Right lobe of liver (tissue), 6 donors: ENCODE results near the gene POLR1G. TPM values are rescaled to one million over a fixed set of nuclear protein-coding genes. Genes with fewer than 3 reads are reported as not detected.

Experiments
- ATAC-seq, 4 donors: fragments of 200-7000 bp; cut with Tn5 transposase; one replicate each; pipeline ENCODE4 v1.9.1; 2020; ENCODE audit warnings: mild to moderate bottlenecking in 4 of 4, moderate library complexity in 4 of 4
- DNase-seq, 3 donors: peaks; one replicate each; pipeline ENCODE4 v3.0.0-alpha.2; 2020
- H3K27ac ChIP-seq, 3 donors: fragments of 200-600 bp; one replicate each; pipeline ENCODE4 v1.8.0; 2022
- H3K27me3 ChIP-seq, 2 donors: fragments of 200-600 bp; one replicate each; pipeline ENCODE4 v1.8.0; 2022
- H3K36me3 ChIP-seq, 4 donors: fragments of 200-600 bp; sonication (generic) in 1 of 4; one replicate each; pipeline versions ENCODE4 v1.5.1 to v1.8.0; 2017 to 2022; ENCODE audit warnings: control low read depth in 1 of 4
- H3K4me1 ChIP-seq, 4 donors: fragments of 200-600 bp; sonication (generic) in 1 of 4; one replicate each; pipeline versions ENCODE4 v1.5.1 to v1.8.0; 2017 to 2022; ENCODE audit warnings: control low read depth in 1 of 4
- H3K4me3 ChIP-seq, 3 donors: fragments of 200-600 bp; one replicate each; pipeline ENCODE4 v1.8.0; 2022
- H3K9me3 ChIP-seq, 4 donors: fragments of 200-600 bp; sonication (generic) in 1 of 4; one replicate each; pipeline versions ENCODE4 v1.5.1 to v1.8.0; 2017 to 2022; ENCODE audit warnings: control low read depth in 1 of 4
- CTCF ChIP-seq, 4 donors: fragments of 200-600 bp in 3 of 4; fragments of 450-650 bp in 1 of 4; IDR thresholded peaks; one replicate each; pipeline versions ENCODE4 v1.5.1 to v1.8.0; 2016 to 2022; ENCODE audit warnings: antibody characterized with exemption in 4 of 4, mild to moderate bottlenecking in 2 of 4
- POLR2A ChIP-seq: fragments of 450-650 bp; IDR thresholded peaks from one replicate; pipeline ENCODE4 v1.6.1; 2017; ENCODE audit warnings: antibody characterized with exemption, mild to moderate bottlenecking
- WGBS: methylation state at CpG from one replicate; pipeline ENCODE4 v1.1.6; 2018; ENCODE audit warnings: low coverage, low lambda C conversion rate; ENCODE audit not compliant: insufficient coverage; ENCODE audit errors: missing lambda C conversion rate; 5-methylcytosine and 5-hydroxymethylcytosine counted together
- intact Hi-C, 2 donors: fragments of 100-400 bp; cut with DNase I; formaldehyde crosslinking; loops; one replicate each; pipeline versions ENCODE4 v1.11.2 to v1.14.1; 2022
- total RNA-seq, 6 experiments: library from RNA; depleted of rRNA in 2 of 6; stranded (reverse); fragments of >200 nt in 2 of 6; fragmentation: NEBNext Ultra II Directional in 3 of 6; extraction: Animal tissue kit (Norgen Biotek cat#: 25700) in 3 of 6; gene quantifications; one replicate each; pipeline versions ENCODE4 v1.1.0 to v1.2.4, GENCODE V29; 2016 to 2023
- donor health status: DM: no; HTN: yes; CAD: no.
- donor health status: DM: no; HTN: no; CAD: no.
- donor health status: DM: no; HTN: no; CAD: no.
- donor health status: DM: no; HTN: yes; CAD: no.
- donor health status: DM: no; HTN: yes; CAD: no.

POLR1G gene
- total RNA-seq, 6 experiments from 2014 or later = 1.3 to 4.5 (median 3.2) TPM

GRCh38 chr19:45442408-45442777, 35.9 kb downstream of the POLR1G start:
- Histone ChIP-seq H3K4me1 (peaks cover 0 to 13% (median 6%) of the 10 kb centered on the region in 4 donors), H3K27ac (peak overlapping the region in 1 of 3 donors; percentile 72), H3K36me3 (no peaks in the 10 kb centered on the region), H3K9me3 (no peaks in the 10 kb centered on the region), H3K4me3 (no peak overlapping the region), H3K27me3 (no peaks in the 10 kb centered on the region)
- WGBS = 50% methylated on average over 2 of the region's 2 CpGs
- DNase-seq = no peak
- TF ChIP-seq POLR2A = no peak
- ATAC-seq = no peak
- intact Hi-C loops = loop anchor here in 1 of 2 donors (5.0 kb wide), 1 partner anchor 35 kb away; no protein-coding TSS in a partner anchor

GRCh38 chr19:45442778-45443461, 36.5 kb downstream of the POLR1G start:
- TF ChIP-seq CTCF (IDR thresholded peaks at IDR 0.05) (no peak), POLR2A (no peak)
- H3K36me3 ChIP-seq = no peaks in the 10 kb centered on the region
- ATAC-seq (peak in 1 of 4 donors; percentile 3), DNase-seq (peak; percentile 49 to 67 (median 58))
- H3K4me1 ChIP-seq = peaks cover 0 to 13% (median 6%) of the 10 kb centered on the region in 4 donors
- H3K4me3 ChIP-seq = peak overlapping the region; percentile 35 to 46 (median 39)
- no peaks in the 10 kb centered on the region for H3K9me3 ChIP-seq
- intact Hi-C loops = loop anchor here in 1 of 2 donors (5.0 kb wide), 1 partner anchor 34 kb away; no protein-coding TSS in a partner anchor
- no peaks in the 10 kb centered on the region for H3K27me3 ChIP-seq
- 20% methylated on average over 10 of the region's 15 CpGs for WGBS
- H3K27ac ChIP-seq = peak overlapping the region; percentile 64 to 72 (median 65)

DNA sequence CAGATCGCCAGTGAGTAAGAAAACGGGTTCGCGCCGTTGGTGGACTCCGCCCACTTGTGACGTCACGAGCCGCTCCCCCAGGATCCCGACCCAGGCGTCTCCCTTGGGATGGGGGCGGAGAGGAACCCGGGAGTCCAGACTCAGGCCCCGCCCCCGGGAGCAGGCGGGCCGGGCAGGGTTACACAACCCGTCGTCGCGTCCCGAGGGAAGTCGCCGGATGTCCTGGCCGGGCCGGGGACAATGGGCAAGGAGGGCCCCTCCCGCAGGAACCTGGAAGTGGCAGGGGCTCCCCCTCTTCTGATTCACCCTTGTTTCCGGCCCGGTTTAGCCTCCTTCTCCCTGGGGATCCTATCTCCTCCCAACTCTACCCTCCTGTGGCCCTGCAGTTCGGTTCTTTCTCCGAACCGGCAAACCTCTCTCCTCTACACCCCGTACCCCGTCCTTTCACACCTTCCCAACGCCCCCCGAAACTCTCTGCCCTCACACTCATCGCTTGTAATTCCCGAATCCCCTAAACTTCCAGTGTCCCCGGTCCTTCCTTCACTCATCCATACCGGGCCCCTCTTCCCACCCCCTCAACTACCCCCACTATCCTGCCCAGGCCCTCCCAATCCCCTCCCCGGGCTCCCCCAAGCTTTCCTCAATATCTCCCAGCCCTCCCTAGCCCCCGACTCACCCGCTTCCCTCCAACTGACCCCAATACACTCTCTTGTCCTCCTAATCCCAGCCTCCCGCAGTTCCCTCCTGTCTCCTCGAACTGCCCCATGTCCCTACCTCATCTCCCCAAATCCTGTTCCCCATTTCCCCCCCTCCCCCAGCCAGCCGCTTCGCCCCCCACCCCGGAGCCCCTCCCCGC, 37.2 kb downstream of the POLR1G start:
- H3K9me3 ChIP-seq = no peaks in the 10 kb centered on the region
- 2% methylated on average over 20 of the region's 49 CpGs for WGBS
- intact Hi-C loops = loop anchor here in 1 of 2 donors (5.0 kb wide), 1 partner anchor 34 kb away; no protein-coding TSS in a partner anchor
- DNase-seq (peak; percentile 97 to 98 (median 98)), ATAC-seq (peak; percentile 84 to 89 (median 85))
- H3K27ac ChIP-seq = peak overlapping the region; percentile 64 to 72 (median 65)
- H3K36me3 ChIP-seq = no peaks in the 10 kb centered on the region
- no peaks in the 10 kb centered on the region for H3K27me3 ChIP-seq
- TF ChIP-seq POLR2A = peak; percentile 54
- no peak for TF ChIP-seq CTCF (IDR thresholded peaks at IDR 0.05)
- peak overlapping the region; percentile 35 to 46 (median 39) for H3K4me3 ChIP-seq
- peaks cover 0 to 13% (median 6%) of the 10 kb centered on the region in 4 donors for H3K4me1 ChIP-seq

DNA sequence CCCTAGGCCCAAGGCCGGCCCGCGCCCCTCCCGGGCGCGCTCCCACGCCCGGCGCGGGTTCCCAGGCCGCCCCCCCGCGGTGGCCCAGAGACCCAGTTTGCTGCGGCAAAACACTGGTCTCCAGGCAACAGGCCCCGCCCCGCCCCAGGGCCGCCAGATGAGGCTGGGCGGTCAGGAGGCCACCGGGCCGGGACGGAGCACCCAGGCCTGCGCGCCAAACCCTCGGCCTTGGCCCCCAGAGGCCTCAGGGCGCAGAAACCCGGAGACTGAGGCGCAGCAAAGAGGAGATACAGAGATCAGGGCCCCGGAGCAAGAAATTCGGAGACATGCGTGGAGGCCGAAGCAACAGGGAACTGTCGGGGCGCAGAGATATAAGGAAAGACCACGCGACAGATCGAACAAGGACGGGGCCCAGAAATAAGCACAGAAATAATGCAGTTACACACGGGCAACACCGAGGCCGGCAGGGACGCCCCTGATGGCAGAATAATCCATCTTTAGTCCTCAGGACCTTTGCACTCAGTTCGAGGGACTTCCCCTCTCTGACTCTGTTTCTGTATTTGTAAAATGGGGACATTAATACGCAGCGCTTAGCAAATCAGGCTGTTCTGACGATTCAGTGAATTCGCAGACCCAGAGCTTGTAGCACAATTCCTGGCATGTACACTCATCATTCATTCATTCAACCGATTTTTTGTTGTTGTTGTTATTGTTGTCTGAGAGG, 38.0 kb downstream of the POLR1G start:
- peak; percentile 73 to 84 (median 82) for ATAC-seq
- Histone ChIP-seq H3K36me3 (no peaks in the 10 kb centered on the region), H3K27ac (peak overlapping the region; percentile 64 to 72 (median 65)), H3K4me3 (peak overlapping the region; percentile 35 to 46 (median 39)), H3K27me3 (no peaks in the 10 kb centered on the region), H3K9me3 (no peaks in the 10 kb centered on the region), H3K4me1 (peaks cover 0 to 13% (median 6%) of the 10 kb centered on the region in 4 donors)
- intact Hi-C loops = loop anchor here in 1 of 2 donors (5.0 kb wide), 1 partner anchor 33 kb away; no protein-coding TSS in a partner anchor
- peak; percentile 96 to 98 (median 97) for DNase-seq
- 7% methylated on average over 39 of the region's 47 CpGs for WGBS
- peak; percentile 12 for TF ChIP-seq POLR2A
- TF ChIP-seq CTCF (IDR thresholded peaks at IDR 0.05) = no peak
